HG03103 (cell line): ENCODE data around the gene FAM83C.

ENCODE experiments used
- ATAC-seq: cut with Tn5 transposase; IDR thresholded peaks from one replicate; pipeline ENCODE4 v1.9.1; 2021; ENCODE audit warnings: low read depth; ENCODE audit not compliant: unreplicated experiment

Gene FAM83C

GRCh38 chr20:35300469-35301262 is 8.4 kb upstream of the FAM83C start:
- no peak for ATAC-seq

GRCh38 chr20:35299780-35300179 is 7.6 kb upstream of the FAM83C start:
- no peak for ATAC-seq

- no peak for ATAC-seq
Observed at GRCh38 chr20:35298264-35298663, 6.0 kb upstream of the FAM83C start.

- ATAC-seq, result no peak
Observed at GRCh38 chr20:35297740-35298139, 5.5 kb upstream of the FAM83C start.

GRCh38 chr20:35297155-35297554 is 4.9 kb upstream of the FAM83C start:
- no peak for ATAC-seq

GRCh38 chr20:35296101-35296554 is 3.9 kb upstream of the FAM83C start:
- ATAC-seq, result no peak

GRCh38 chr20:35295674-35296073 is 3.4 kb upstream of the FAM83C start:
- no peak for ATAC-seq

- no peak for ATAC-seq
Observed at GRCh38 chr20:35295058-35295457, 2.8 kb upstream of the FAM83C start.

- no peak for ATAC-seq
Observed at GRCh38 chr20:35294293-35294685, 2.1 kb upstream of the FAM83C start.

- no peak for ATAC-seq
Observed at GRCh38 chr20:35293303-35294292, 1.4 kb upstream of the FAM83C start.

- no peak for ATAC-seq
Observed at GRCh38 chr20:35292504-35293285, 470 bp upstream of the FAM83C start.

- ATAC-seq, result no peak
Observed at GRCh38 chr20:35290887-35291417, 1.3 kb downstream of the FAM83C start.

GRCh38 chr20:35290186-35290886 is 1.9 kb downstream of the FAM83C start:
- ATAC-seq, result no peak

GRCh38 chr20:35288325-35289060 is 3.7 kb downstream of the FAM83C start:
- ATAC-seq, result no peak

GRCh38 chr20:35287509-35288324 is 4.5 kb downstream of the FAM83C start:
- no peak for ATAC-seq

- no peak for ATAC-seq
Observed at GRCh38 chr20:35286899-35287508, 5.2 kb downstream of the FAM83C start.

GRCh38 chr20:35286077-35286898 is 5.9 kb downstream of the FAM83C start:
- no peak for ATAC-seq
